ENCODE data around the gene PDHA1.

The PDHA1 gene

DNA sequence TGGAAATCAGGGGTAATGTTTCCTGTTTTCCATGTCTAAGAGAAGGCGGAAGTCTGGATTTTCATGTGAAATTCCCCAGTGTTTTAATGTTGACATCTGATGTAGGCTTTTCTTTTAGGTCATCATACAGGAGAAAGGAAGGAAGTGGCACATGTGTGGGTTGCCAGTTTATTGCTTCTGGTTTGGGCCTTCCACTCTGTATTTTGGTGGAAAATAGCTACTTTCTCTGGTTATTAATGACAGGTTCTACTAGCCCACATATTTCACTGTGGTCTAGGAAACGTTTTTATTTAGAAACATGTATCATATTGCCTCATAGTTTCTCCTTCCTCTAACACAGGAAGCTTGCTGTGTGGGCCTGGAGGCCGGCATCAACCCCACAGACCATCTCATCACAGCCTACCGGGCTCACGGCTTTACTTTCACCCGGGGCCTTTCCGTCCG is 7.2 kb downstream of the PDHA1 start:
- Histone ChIP-seq H3K27me3 (no peaks in the 10 kb centered on the region), H3K36me3 (peaks cover 25% of the 10 kb centered on the region), H3K9me3 (no peaks in the 10 kb centered on the region), H3K4me3 (ENCODE audit: low read depth, low read length) (no peak overlapping the region), H3K4me1 (no peaks in the 10 kb centered on the region)
- no peak for TF ChIP-seq CTCF (IDR thresholded peaks at IDR 0.05; ENCODE audit: low read depth, low read length)
- no peak for DNase-seq

DNA sequence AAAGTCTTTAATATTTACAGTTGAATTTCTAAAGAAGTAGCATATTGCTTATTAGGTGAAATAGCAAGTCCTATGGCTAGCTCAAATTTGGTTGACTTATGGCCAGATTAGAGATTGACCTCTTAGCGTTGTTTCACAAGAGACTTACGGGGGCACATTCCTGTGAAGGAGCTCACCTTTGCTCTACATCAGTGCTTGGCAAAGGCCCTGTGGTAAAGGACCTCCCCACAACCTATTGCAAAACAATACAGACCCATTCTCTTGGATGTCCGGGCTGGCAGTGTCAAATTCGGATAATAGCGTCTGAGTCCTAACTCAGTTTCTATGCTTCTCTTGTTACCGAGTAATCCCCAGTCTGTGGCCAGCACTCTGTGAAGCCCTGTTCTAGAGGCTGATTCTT is 10.9 kb downstream of the PDHA1 start:
- no peaks in the 10 kb centered on the region for H3K9me3 ChIP-seq
- peaks cover 53% of the 10 kb centered on the region for H3K36me3 ChIP-seq
- TF ChIP-seq CTCF (IDR thresholded peaks at IDR 0.05; ENCODE audit: low read depth, low read length): no peak
- no peaks in the 10 kb centered on the region for H3K27me3 ChIP-seq
- no peaks in the 10 kb centered on the region for H3K4me1 ChIP-seq
- H3K4me3 ChIP-seq (ENCODE audit: low read depth, low read length): no peak overlapping the region
- DNase-seq: no peak

GRCh38 chrX:19358521-19358920 is 14.8 kb downstream of the PDHA1 start:
- Histone ChIP-seq H3K4me3 (ENCODE audit: low read depth, low read length) (no peak overlapping the region), H3K9me3 (no peaks in the 10 kb centered on the region), H3K4me1 (no peaks in the 10 kb centered on the region), H3K27me3 (no peaks in the 10 kb centered on the region), H3K36me3 (peaks cover 40% of the 10 kb centered on the region)
- no peak for DNase-seq
- no peak for TF ChIP-seq CTCF (IDR thresholded peaks at IDR 0.05; ENCODE audit: low read depth, low read length)

DNA sequence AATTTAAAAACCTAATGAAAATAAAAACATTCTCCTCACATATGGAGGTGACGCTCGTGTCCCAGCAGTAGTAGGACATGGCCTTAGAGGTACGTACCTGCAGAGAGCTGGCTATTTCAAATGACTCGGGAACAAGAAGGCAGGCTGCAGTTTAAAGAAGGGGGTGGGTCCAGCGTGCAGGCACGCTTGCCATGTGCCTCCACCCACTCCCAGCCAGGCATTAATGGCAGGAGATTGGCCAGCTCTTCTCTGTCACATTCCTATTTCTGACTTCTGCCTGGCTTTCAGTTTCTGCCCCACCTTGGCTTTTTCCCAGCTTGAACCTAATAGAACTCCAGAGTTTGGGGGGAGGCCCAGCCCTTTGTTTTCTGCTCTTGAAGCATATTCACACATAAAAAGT is 17.2 kb downstream of the PDHA1 start:
- H3K9me3 ChIP-seq: no peaks in the 10 kb centered on the region
- H3K36me3 ChIP-seq: peaks cover 29% of the 10 kb centered on the region
- no peaks in the 10 kb centered on the region for H3K27me3 ChIP-seq
- no peaks in the 10 kb centered on the region for H3K4me1 ChIP-seq
- no peak overlapping the region for H3K4me3 ChIP-seq (ENCODE audit: low read depth, low read length)
- DNase-seq: no peak
- no peak for TF ChIP-seq CTCF (IDR thresholded peaks at IDR 0.05; ENCODE audit: low read depth, low read length)

GRCh38 chrX:19361701-19362100 is 18.0 kb downstream of the PDHA1 start:
- peaks cover 21% of the 10 kb centered on the region for H3K36me3 ChIP-seq
- no peaks in the 10 kb centered on the region for H3K9me3 ChIP-seq
- TF ChIP-seq CTCF (IDR thresholded peaks at IDR 0.05; ENCODE audit: low read depth, low read length): no peak
- H3K27me3 ChIP-seq: no peaks in the 10 kb centered on the region
- no peak overlapping the region for H3K4me3 ChIP-seq (ENCODE audit: low read depth, low read length)
- no peak for DNase-seq
- no peaks in the 10 kb centered on the region for H3K4me1 ChIP-seq

GRCh38 chrX:19368576-19368975 is 24.8 kb downstream of the PDHA1 start:
- no peaks in the 10 kb centered on the region for H3K9me3 ChIP-seq
- TF ChIP-seq CTCF (IDR thresholded peaks at IDR 0.05; ENCODE audit: low read depth, low read length): no peak
- H3K36me3 ChIP-seq: no peaks in the 10 kb centered on the region
- no peak overlapping the region for H3K4me3 ChIP-seq (ENCODE audit: low read depth, low read length)
- no peak for DNase-seq
- no peaks in the 10 kb centered on the region for H3K27me3 ChIP-seq
- no peaks in the 10 kb centered on the region for H3K4me1 ChIP-seq

Data from BE2C (cell line).